Hepatocyte (in vitro differentiated cells): ENCODE measurements around the gene BCL2A1. TPM values are rescaled to one million over a fixed set of nuclear protein-coding genes. Genes with fewer than 3 reads are reported as not detected.

Source experiments
- DNase-seq: peaks from one replicate; pipeline ENCODE4 v3.0.0-alpha.2; 2016; ENCODE audit warnings: low spot score
- H2AFZ ChIP-seq: fragments of 200-600 bp; sonication (generic); 2 replicates; pipeline ENCODE4 v1.6.0; 2016; ENCODE audit warnings: antibody characterized with exemption, mild to moderate bottlenecking
- H3K27ac ChIP-seq: fragments of 200-600 bp; sonication (generic); 2 replicates; pipeline ENCODE4 v1.5.1; 2016; ENCODE audit warnings: mild to moderate bottlenecking
- H3K27me3 ChIP-seq: fragments of 200-600 bp; sonication (generic); 2 replicates; pipeline ENCODE4 v1.6.1; 2016
- H3K36me3 ChIP-seq: fragments of 200-600 bp; sonication (generic); replicated peaks from 2 replicates; pipeline ENCODE4 v1.5.1; 2016; ENCODE audit warnings: low read depth; ENCODE audit not compliant: insufficient read depth
- H3K4me1 ChIP-seq: fragments of 200-600 bp; sonication (generic); 2 replicates; pipeline ENCODE4 v1.5.1; 2016; ENCODE audit warnings: mild to moderate bottlenecking, moderate library complexity; ENCODE audit not compliant: insufficient read depth
- H3K4me2 ChIP-seq: fragments of 200-600 bp; sonication (generic); 2 replicates; pipeline ENCODE4 v1.6.0; 2016
- H3K4me3 ChIP-seq: fragments of 200-600 bp; sonication (generic); 2 replicates; pipeline ENCODE4 v1.5.1; 2016; ENCODE audit warnings: mild to moderate bottlenecking
- H3K79me2 ChIP-seq: fragments of 200-600 bp; sonication (generic); 2 replicates; pipeline ENCODE4 v1.6.0; 2017; ENCODE audit warnings: mild to moderate bottlenecking
- H3K9me2 ChIP-seq: fragments of 200-600 bp; sonication (generic); replicated peaks from 2 replicates; pipeline ENCODE4 v1.6.0; 2017; ENCODE audit warnings: mild to moderate bottlenecking; ENCODE audit not compliant: insufficient read depth
- H3K9me3 ChIP-seq: fragments of 200-600 bp; sonication (generic); 2 replicates; pipeline ENCODE4 v1.5.1; 2016; ENCODE audit warnings: low read depth, mild to moderate bottlenecking
- H4K20me1 ChIP-seq: fragments of 200-600 bp; sonication (generic); 2 replicates; pipeline ENCODE4 v1.6.0; 2016; ENCODE audit warnings: mild to moderate bottlenecking; ENCODE audit not compliant: insufficient read depth, poor library complexity, severe bottlenecking
- EZH2 ChIP-seq: fragments of 200-600 bp; sonication (generic); IDR thresholded peaks from 2 replicates; pipeline ENCODE4 v1.6.1; 2016; ENCODE audit warnings: antibody characterized with exemption, mild to moderate bottlenecking, borderline replicate concordance
- EZH2phosphoT487 ChIP-seq: fragments of 200-600 bp; sonication (generic); IDR thresholded peaks from one replicate; pipeline ENCODE4 v1.6.1; 2018; ENCODE audit warnings: antibody characterized with exemption, mild to moderate bottlenecking, low read depth, moderate library complexity; ENCODE audit not compliant: unreplicated experiment, severe bottlenecking
- WGBS: methylation state at CpG from one replicate; pipeline ENCODE4 v1.1.6; 2016; ENCODE audit warnings: low lambda C conversion rate; ENCODE audit errors: missing lambda C conversion rate; 5-methylcytosine and 5-hydroxymethylcytosine counted together
- polyA plus RNA-seq: library from polyadenylated mRNA; unstranded; fragments of >200 nt; fragmentation: Nextera tagmentation; extraction: Ambion mirVana; gene quantifications from 2 replicates; pipeline ENCODE4 v1.2.1, GENCODE V29; 2016
- total RNA-seq: library from RNA; depleted of rRNA; stranded (reverse); fragments of >200 nt; gene quantifications from 2 replicates; pipeline ENCODE4 v1.2.3, GENCODE V29; 2014
- TF ChIP-seq, protein P1 (sequence below): fragments of 200-600 bp; sonication (generic); IDR thresholded peaks from 2 replicates; pipeline ENCODE4 v1.5.1; 2016; ENCODE audit warnings: antibody characterized with exemption, mild to moderate bottlenecking; ENCODE audit not compliant: poor library complexity

Gene BCL2A1
- total and polyA plus RNA-seq, 2 experiments from 2014 or later, result 9.9 to 11.1 TPM

DNA sequence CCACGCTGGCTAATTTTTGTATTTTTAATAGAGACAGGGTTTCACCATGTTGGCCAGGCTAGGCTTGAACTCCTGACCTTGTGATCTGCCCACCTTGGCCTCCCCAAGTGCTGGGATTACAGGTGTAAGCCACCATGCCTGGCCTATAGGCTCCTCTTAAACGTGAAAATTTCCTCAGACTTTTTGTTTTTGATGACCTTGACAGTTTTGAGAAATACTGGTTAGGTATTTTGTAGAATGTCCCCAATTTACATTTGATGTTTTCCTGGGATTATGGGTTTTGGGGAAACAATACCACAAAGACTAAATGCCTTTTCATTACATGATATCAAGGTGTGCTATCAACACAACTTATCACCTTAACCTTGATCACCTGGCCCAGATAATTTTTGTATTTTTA is 20.7 kb downstream of the BCL2A1 start:
- Histone ChIP-seq H3K27ac (no peak overlapping the region), H3K4me1 (no peaks in the 10 kb centered on the region), H3K4me2 (no peak overlapping the region), H3K9me2 (no peaks in the 10 kb centered on the region), H4K20me1 (no peaks in the 10 kb centered on the region), H3K4me3 (no peak overlapping the region), H3K27me3 (no peaks in the 10 kb centered on the region), H3K9me3 (no peaks in the 10 kb centered on the region), H3K36me3 (no peaks in the 10 kb centered on the region), H2AFZ (no peak overlapping the region), H3K79me2 (no peaks in the 10 kb centered on the region)
- TF ChIP-seq EZH2 (no peak), EZH2phosphoT487 (no peak)
- TF ChIP-seq, protein P1, sequence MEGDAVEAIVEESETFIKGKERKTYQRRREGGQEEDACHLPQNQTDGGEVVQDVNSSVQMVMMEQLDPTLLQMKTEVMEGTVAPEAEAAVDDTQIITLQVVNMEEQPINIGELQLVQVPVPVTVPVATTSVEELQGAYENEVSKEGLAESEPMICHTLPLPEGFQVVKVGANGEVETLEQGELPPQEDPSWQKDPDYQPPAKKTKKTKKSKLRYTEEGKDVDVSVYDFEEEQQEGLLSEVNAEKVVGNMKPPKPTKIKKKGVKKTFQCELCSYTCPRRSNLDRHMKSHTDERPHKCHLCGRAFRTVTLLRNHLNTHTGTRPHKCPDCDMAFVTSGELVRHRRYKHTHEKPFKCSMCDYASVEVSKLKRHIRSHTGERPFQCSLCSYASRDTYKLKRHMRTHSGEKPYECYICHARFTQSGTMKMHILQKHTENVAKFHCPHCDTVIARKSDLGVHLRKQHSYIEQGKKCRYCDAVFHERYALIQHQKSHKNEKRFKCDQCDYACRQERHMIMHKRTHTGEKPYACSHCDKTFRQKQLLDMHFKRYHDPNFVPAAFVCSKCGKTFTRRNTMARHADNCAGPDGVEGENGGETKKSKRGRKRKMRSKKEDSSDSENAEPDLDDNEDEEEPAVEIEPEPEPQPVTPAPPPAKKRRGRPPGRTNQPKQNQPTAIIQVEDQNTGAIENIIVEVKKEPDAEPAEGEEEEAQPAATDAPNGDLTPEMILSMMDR, result no peak
- WGBS, result 89% methylated on average over 2 of the region's 2 CpGs
- DNase-seq, result no peak

DNA sequence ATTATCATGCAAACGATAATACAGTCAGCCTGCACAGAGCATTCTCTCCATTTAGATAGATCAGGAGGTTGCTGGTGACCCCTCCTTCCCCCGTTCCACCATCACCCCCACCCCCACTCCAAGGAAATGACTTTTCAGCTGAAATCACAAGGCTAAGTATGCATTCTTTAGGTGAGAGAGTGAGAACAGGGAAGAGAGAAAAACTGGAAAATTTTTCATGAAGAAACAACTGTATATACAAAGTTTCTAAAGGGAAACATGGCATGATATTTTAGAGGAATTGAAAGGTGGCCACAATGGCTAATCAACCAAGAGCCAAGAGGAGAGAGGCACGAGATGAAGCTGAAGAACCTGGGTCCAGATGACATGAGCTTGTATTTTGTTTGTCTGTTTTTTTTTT is 22.2 kb downstream of the BCL2A1 start:
- Histone ChIP-seq H3K4me3 (no peak overlapping the region), H3K9me3 (no peaks in the 10 kb centered on the region), H3K9me2 (no peaks in the 10 kb centered on the region), H2AFZ (no peak overlapping the region), H3K27ac (no peak overlapping the region), H3K79me2 (no peaks in the 10 kb centered on the region), H3K4me1 (no peaks in the 10 kb centered on the region), H3K27me3 (no peaks in the 10 kb centered on the region), H4K20me1 (no peaks in the 10 kb centered on the region), H3K4me2 (no peak overlapping the region), H3K36me3 (no peaks in the 10 kb centered on the region)
- no peak for DNase-seq
- 90% methylated on average over 3 of the region's 3 CpGs for WGBS
- TF ChIP-seq EZH2 (no peak), EZH2phosphoT487 (no peak)
- TF ChIP-seq, protein P1, result no peak

DNA sequence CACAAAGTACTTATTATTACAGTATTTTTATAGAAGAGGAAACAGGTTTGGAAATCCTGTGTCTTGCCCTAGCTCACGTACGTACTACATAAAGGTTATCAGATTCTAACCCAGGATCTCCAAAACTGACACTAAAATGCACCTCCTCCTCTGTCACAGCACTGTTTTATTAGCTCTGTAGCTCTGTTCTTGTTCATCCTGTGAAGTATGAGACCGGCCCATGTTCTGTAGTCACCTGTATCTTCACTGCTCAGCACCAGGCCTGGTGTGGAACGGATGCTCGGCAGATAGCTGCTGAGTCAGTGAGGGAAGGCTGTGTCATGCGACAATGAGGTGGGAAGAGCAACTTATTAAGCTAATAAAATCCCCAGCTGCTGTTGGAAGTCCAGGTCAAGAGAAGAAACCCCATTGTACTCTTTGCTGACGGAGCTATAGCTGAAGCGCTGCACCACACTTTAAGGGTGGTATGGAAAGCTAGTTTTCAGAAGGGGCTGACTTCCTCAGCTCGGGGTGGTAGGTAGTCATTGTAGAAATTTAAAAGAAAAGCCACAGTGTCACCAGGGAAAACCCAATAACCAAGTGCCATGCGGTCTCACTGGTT is 22.8 kb downstream of the BCL2A1 start:
- Histone ChIP-seq H4K20me1 (no peaks in the 10 kb centered on the region), H3K4me3 (no peak overlapping the region), H2AFZ (no peak overlapping the region), H3K79me2 (no peaks in the 10 kb centered on the region), H3K4me1 (no peaks in the 10 kb centered on the region), H3K36me3 (no peaks in the 10 kb centered on the region), H3K9me3 (no peaks in the 10 kb centered on the region), H3K9me2 (no peaks in the 10 kb centered on the region), H3K27ac (no peak overlapping the region), H3K4me2 (no peak overlapping the region), H3K27me3 (no peaks in the 10 kb centered on the region)
- TF ChIP-seq EZH2phosphoT487 (no peak), EZH2 (no peak)
- TF ChIP-seq, protein P1, result no peak
- 83% methylated on average over 10 of the region's 10 CpGs for WGBS
- DNase-seq, result peak; percentile 34

DNA sequence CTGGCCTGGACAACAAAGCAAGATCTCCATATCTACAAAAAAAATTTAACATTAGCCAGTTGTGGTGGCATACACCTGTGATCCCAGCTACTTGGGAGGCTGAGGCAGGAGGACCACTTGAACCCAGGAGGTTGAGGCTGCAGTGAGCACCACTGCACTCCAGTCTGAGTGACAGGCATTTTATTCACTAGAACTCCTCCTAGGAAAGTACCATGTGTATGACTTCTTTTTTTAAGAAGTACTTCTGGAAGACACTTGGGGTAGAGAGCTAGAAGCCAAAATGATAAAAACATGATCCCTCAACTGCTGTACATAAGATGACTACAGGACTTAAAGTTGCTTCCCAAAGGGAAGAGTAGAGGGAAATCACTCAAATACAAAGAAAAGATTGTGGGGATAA is 24.0 kb downstream of the BCL2A1 start:
- DNase-seq, result no peak

More for the DNA sequence above, 24.0 kb downstream of the BCL2A1 start:
- Histone ChIP-seq H3K27me3 (no peaks in the 10 kb centered on the region), H3K4me1 (no peaks in the 10 kb centered on the region), H3K27ac (no peak overlapping the region), H3K79me2 (no peaks in the 10 kb centered on the region), H3K9me2 (no peaks in the 10 kb centered on the region), H3K4me3 (no peak overlapping the region), H3K4me2 (no peak overlapping the region), H2AFZ (no peak overlapping the region), H3K9me3 (no peaks in the 10 kb centered on the region), H4K20me1 (no peaks in the 10 kb centered on the region), H3K36me3 (no peaks in the 10 kb centered on the region)
- TF ChIP-seq, protein P1, result no peak
- TF ChIP-seq EZH2phosphoT487, result no peak
- TF ChIP-seq EZH2, result no peak
